ENCODE results near the gene PAIP1.

DNA sequence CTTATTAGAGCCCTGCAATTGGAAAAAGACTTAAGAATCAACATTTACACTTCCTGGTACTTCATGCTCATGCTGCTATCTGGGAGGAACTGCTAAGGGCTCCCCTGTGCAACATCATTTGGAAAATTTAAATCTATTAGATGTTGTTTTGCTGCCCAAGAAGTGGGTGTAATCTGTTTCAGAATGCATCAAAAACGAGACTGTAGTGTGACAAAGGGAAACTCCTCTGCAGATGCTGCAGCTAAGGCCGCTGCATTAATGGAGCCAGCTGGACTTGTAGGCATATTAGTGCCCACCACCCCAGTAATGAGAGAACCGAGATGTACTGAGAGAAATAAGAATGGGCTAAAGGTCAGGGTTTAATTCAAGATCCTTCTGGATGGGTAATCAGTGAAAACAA, 11.1 kb upstream of the PAIP1 start:
- TF ChIP-seq, protein P1, sequence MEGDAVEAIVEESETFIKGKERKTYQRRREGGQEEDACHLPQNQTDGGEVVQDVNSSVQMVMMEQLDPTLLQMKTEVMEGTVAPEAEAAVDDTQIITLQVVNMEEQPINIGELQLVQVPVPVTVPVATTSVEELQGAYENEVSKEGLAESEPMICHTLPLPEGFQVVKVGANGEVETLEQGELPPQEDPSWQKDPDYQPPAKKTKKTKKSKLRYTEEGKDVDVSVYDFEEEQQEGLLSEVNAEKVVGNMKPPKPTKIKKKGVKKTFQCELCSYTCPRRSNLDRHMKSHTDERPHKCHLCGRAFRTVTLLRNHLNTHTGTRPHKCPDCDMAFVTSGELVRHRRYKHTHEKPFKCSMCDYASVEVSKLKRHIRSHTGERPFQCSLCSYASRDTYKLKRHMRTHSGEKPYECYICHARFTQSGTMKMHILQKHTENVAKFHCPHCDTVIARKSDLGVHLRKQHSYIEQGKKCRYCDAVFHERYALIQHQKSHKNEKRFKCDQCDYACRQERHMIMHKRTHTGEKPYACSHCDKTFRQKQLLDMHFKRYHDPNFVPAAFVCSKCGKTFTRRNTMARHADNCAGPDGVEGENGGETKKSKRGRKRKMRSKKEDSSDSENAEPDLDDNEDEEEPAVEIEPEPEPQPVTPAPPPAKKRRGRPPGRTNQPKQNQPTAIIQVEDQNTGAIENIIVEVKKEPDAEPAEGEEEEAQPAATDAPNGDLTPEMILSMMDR (IDR thresholded peaks at IDR 0.05 in 4 of 5, conservative IDR thresholded peaks at IDR 0.05 in 1 of 5): no peak
- TF ChIP-seq POLR2A (IDR thresholded peaks at IDR 0.05): no peak
